GM19372 (cell line): ENCODE results near the gene NUP85.
"Not testable (repeated sequence)": the region's sequence is repeated elsewhere in the genome, so short reads cannot be mapped to it uniquely, and the experiment has no call there.

Source experiments
- ATAC-seq: cut with Tn5 transposase; IDR thresholded peaks from one replicate; pipeline ENCODE4 v1.9.1; 2021; ENCODE audit warnings: mild to moderate bottlenecking, low read depth, moderate library complexity; ENCODE audit not compliant: unreplicated experiment

NUP85 gene

DNA sequence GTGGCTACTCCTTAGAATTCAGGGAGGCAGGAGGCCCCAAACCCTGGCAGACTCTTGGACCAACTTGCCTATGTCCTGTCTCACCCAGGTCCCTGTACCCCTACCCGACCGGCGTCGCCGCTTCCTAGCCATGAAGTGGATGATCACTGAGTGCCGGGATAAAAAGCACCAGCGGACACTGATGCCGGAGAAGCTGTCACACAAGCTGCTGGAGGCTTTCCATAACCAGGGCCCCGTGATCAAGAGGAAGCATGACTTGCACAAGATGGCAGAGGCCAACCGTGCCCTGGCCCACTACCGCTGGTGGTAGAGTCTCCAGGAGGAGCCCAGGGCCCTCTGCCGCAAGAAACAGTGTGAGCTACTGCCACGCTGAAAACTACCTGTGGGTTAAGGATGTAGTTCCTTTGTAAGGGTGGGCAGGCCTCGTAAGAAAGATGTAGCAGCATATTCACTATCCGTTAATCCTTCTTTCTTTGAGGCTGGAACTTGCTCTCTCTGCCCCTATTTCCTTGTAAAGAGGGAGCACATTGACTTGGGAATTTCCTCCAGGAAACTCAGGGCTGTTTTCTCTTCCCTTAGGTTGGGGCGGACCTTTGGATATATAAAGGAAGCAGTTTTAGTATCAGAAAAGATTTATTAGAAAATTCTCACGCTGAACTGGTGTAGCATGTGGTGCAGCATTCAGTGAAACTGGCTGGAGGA lies 60.3 kb downstream of the NUP85 start:
- no peak for ATAC-seq

DNA sequence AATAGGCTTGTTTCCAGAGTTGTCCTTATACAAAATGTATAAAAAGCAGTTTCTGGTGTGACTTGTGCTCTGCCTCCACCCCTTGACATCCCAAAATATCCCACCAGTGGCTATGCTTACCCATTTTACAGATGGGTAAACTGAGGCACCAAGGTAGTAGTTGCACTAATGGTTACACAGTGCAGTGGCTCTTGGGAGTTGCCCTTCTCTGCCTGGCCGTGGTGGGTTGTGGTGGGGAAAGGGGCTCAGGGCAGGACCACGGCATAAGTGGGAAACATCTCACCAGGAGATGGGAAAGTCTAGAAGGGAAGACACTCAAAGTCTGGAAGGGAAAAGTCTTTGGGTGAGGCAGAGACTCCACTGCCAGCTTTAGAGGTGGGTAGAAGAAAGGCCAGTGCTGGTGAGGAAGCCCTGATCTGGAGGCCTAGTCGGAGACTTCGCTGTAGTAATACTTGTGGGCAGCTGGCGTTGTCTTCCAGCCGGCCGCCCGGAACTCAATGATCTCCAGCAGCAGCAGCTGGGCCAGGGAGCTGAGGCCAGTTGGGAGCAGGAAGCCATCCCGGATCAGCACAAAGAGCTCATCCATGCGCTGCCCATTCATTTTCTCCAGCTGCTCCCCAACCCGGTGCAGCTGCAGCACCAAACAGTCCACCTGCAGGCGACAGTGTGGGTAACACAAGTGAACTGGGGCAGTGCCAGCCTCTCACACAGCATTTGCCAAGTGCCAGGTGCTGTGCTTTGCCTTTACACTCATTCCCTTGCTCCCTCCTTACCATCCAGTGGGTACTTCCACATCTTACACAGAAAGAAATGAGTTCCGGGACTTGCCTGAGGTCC lies 61.1 kb downstream of the NUP85 start:
- no peak for ATAC-seq

DNA sequence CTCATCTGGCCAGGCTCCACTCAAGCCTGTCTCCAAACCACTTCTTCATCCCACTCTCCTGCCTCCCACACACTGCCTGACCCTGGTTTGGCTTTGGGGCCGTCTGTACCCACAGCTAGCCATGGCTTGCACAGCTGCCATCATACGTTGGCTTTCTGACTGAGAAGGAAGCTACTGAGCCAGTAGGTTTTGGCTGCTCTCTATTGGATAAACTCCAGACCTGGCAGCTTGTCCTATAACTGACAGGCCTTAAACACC lies 61.6 kb downstream of the NUP85 start:
- ATAC-seq, result no peak

DNA sequence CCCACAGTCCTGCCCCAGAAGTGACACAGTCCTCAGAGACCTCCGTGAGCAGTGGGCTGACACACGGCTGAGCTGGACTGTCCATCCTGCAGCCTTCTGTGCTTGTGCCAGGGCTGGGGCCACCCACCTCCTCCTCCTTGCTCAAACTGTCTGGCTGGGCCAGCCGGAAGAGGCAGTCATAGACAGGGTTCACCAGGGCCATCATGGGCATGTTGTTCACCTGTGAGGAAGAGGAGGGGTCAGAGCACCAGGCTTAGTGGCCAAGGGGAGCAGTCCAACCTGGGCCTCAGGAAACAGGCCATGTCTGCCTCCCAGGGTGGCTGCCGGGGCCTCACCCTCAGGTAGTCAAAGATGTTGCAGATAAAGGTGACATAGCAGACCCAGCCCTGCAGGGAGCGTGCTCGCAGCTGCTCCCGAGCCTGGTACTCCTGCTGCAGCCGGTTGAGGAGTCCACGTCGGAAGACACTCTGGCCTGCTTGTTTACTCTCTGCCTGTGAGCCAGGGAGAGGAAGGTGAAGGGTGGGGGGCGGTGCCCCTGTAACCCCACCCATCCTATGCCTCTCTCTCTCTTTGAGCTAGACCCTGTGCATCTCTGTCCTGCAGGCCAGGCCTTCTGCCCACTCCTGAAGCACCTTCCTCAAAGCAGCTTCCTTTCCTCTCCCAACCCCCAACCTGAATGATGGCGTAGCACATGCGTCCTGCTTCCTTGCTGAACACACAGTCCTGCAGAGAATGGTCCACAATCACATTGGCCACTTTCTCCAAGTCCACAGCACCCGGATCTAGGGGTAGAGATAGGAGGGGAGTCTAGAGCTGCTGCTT lies 62.1 kb downstream of the NUP85 start:
- no peak for ATAC-seq

DNA sequence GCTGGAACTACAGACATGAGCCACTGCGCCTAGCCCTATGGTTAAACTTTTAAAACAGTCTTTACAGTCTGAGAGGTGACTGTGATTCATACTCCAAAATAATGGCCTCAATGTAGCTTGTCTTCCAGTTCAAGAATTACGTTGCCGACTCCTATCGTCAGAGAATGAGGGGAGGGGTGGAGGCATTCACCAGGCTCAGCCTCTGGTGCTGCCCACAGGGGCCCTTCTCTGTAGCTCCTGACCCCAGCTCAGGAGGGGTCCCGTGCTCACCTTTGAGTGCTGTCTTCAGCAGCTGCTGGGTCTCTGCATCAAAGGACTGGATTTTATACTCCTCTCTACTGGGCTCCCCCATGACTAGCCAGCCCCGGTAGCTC lies 64.4 kb downstream of the NUP85 start:
- no peak for ATAC-seq

DNA sequence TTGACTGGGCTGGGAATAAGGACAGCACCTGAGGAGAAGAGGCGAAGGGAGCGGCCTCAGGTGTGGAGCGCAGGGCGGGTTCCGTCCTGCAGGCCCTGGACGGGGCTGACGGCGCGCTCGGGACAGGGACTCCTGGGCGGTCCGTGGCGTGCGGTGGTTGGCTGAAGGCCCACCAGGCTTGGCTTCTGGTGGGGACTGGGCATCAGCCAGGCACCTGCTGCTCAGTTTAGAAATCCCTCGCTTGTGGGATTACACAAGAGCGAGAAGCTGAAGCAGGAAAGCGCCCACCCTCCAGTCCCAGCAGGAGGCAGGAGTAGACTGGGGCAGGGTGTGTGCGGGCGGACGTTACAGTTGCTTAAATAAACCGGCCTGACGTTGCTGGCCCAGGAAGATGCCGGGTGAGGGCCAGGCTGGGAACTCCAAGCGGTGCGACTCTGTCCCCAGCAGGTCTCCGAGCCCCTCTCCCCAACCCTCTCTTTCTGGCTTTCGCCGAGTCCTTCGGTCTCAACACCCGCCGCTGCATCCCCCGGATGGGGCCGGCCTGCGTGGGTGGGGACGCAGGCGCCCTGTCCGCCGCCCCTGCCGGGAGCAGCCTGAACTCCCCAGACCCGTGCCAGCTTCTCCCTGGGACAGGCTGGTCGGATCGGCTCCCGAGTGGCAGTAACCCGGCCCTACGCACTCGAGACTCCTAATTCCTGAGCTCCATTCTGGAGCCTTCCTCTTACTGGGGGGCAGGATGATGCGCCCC lies 64.9 kb downstream of the NUP85 start:
- peak; percentile 33 for ATAC-seq

DNA sequence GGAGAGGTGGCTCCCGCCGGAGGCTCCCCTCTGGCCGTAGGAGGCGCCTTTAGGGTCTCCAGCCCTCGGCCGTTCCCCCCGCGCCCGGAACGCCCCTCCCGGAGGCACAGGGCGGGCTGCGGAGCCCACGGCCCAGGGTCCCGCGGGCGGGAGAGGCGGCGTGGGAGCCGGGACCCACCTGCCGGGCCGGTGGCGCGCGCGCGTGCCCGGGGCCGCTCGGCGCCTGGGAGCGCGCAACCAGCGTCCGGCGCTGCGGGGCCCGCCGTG lies 65.4 kb downstream of the NUP85 start, which contains the start of gene MIF4GD:
TSS of gene MIF4GD (minus strand) at position 266 of the 267 bp plus-strand sequence. CDS start 1,036 bp downstream, outside the sequence.
- no peak for ATAC-seq

DNA sequence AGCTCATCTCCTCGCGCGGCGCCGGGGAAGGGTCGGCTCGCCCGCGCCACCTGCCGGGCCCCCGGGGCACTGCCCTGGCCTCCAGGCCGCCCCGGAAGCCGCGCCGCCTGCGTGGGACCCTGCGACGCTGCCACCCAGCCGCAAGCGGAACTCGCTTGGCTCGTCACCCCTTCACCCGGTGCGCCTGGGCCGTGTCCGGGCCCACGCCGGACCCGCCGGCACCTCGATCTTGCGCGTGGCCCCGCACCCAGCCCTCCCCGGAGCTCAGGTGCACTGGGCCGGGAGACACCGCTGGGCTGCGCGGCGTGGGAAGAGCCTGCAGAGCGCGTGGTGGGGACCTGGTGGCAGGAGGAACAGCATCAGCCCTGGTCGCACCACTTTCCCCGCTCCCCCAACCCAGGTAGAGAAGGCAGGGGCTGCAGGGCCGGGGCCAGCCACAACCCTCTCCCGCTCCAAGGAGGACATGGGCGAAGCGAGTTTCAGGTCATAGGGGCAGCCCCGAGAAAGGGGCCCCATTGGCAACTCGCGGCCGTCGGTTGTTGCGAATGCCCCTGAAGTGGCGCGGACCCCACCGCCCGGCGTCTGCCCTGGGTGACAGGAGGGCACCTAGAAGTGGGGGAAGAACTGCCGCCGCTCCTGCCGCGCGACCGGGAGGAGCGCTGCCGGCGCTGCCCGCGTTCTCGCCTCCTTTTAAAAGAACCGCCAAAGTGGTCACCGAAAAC lies 65.9 kb downstream of the NUP85 start:
- peak; percentile 81 for ATAC-seq

DNA sequence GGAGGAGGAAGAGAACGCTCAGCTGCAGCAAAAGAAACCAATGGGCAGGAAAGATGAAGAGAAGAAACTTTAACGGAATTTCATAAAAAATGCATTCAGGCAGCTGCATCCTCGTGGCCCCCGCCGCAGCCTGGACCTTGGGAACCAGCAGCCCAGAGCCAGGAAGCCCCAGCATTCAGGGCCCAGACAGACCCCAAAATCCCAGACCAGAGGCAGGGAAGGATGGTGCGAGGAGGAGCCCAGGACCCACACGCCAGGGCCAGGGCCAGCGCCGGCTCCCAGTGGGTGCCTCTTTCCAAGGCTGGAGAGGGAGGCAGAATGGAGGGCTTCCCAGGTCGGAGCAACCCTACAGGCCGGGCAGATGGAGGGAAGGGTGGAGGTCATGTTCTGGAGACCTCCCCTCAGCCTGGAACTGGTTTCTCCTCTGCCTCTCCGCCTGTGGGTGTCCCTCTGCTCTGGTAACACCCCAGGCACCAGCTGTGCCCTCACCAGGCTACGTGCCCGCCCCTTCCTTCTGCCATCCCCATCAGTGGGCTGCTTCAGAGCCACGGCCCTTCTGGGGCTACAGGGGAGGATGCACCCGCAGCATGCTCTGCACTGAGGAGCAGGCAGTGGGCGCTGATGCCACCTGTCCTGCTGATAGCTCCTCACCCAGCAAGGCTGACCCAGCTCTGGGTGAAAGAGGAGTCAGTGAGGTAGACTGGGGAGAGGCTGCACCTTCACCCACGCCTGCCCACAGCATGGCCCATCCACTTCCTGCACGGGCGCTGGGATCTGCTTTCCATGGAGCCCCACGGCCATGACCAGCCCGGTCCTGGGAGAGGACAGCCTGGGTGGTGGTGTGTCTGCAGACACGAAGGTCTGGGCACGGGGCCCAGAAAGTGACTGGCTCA lies 66.7 kb downstream of the NUP85 start:
- no peak for ATAC-seq

DNA sequence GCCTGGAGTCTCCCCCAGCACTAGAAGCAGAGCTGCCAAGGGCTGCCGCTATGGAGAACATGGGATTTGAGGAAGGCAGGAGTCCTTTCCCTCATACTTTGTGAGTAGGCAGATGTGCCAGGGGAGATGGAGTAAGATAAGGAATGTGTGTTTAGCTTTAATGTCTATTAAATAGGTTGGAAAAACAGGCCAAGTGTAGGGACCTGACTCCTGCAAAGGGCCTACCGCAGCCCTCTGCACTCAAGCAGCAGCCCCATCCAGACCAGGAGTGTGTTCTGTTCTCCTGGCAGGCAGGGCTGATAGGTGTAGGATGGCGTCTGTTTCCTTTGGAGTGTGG lies 67.3 kb downstream of the NUP85 start:
- no peak for ATAC-seq

DNA sequence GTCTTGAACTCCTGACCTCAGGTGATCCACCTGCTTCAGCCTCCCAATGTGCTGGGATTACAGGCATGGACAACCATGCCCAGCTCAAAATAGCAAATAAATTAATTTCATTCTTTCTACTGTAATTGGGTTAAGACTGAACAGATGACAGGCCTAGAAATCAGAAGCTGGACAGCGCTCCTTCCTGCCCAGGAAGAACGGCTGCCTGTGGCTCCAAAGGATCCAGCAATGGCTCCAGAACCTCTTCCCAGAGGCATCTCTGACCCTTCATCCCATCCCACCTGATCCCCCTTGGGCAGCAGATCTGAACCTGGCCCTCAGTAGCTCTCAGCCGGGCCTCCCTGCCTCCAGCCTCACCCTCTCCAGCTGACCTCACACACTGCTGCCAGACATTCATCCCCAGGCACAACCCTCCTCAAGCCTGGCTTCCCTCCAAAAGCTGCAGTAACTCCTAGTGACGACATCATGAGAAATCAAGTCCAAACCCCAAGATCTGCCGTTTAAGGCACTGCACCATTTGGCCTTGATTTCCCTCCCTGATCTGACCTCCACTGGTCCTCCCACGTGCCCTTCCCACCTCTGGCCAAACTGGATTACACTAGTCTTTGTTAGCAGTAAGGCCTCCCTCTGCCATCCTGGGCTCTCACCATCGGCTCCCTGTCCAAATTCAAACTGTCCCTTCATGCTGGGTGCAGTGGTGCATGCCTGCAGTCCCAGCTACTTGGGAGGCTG lies 68.7 kb downstream of the NUP85 start:
- no peak for ATAC-seq

DNA sequence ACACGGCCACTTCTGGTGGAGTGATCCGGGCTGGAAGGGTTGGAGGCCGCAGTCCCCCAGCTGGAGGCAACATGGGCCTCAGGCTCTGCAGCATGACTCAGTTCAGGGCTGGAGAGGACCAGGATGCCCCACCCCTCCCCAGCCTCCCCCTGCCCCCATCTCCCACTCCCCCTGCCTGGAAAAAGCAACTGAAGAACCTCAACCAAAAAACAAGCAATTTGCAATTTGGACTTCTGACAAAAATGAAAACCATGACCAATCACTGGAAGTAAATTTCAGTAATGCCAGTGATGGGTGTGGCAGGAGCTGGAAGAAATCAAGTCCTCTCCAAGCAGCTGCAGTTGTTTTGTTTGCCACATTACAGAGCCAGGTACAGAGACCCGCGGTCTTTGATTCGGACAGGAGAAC lies 72.2 kb downstream of the NUP85 start:
- ATAC-seq, result no peak

DNA sequence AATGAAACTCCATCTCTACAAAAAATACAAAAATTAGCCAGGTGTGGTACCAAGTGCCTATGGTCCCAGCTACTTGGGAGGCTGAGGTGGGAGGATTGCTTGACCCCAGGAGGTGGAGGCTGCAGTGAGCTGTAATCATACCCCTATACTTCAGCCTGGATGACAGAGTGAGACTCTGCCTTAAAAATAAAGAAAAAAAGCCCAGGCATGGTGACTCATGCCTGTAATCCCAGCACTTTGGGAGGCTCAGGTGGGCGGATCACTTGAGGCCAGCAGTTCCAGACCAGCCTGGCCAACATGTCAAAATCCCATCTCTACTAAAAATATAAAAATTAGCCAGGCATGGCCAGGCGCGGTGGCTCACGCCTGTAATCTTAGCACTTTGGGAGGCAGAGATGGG lies 74.7 kb downstream of the NUP85 start:
- not testable (repeated sequence) for ATAC-seq

DNA sequence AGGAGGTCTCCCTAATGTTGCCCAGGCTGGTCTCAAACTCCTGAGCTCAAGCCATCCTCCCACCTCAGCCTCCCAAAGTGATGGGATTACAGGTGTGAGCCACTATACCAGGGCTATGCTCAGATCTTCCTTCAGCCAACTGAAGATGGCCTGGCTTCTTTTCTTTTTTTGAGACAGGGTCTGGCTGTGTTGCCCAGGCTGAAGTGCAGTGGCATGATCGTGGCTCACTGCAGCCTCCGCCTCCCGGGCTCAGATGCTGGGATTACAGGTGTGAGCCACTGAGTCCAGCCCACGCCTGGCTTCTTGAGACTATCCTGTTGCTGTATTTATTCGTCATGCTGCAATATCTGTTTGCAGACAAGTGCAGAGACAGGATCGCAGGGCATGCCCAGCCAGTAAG lies 79.6 kb downstream of the NUP85 start:
- no peak for ATAC-seq
